Loucy (cell line): ENCODE measurements around the gene RIPK4.
A peak's percentile ranks its signal among the peaks of the same experiment; 100 is the strongest.

Experiments used
- H2AFZ ChIP-seq: fragments of 200-600 bp; sonication (generic); 2 replicates; pipeline ENCODE4 v1.6.0; 2016; ENCODE audit warnings: antibody characterized with exemption, mild to moderate bottlenecking, low read length, moderate library complexity
- H3F3A ChIP-seq: fragments of 200-600 bp; 2 replicates; pipeline ENCODE4 v1.6.0; 2016; ENCODE audit warnings: antibody characterized with exemption, low read depth, mild to moderate bottlenecking
- H3K27me3 ChIP-seq: fragments of 200-600 bp; sonication (generic); 2 replicates; pipeline ENCODE4 v1.6.1; 2014; ENCODE audit warnings: low read length, mild to moderate bottlenecking; ENCODE audit not compliant: insufficient read depth, poor library complexity, severe bottlenecking
- H3K36me3 ChIP-seq: fragments of 200-600 bp; sonication (generic); 2 replicates; pipeline ENCODE4 v1.6.1; 2016; ENCODE audit warnings: low read length; ENCODE audit not compliant: insufficient read depth
- H3K4me1 ChIP-seq: fragments of 200-600 bp; sonication (generic); 2 replicates; pipeline ENCODE4 v1.5.1; 2014; ENCODE audit warnings: low read length, mild to moderate bottlenecking; ENCODE audit not compliant: insufficient read depth, poor library complexity, severe bottlenecking
- H3K4me2 ChIP-seq: fragments of 200-600 bp; sonication (generic); 2 replicates; pipeline ENCODE4 v1.6.0; 2014; ENCODE audit warnings: antibody characterized with exemption, low read length, low read depth, mild to moderate bottlenecking; ENCODE audit not compliant: poor library complexity, severe bottlenecking
- H3K4me3 ChIP-seq: fragments of 200-600 bp; sonication (generic); 2 replicates; pipeline ENCODE4 v1.5.1; 2014; ENCODE audit warnings: low read length, mild to moderate bottlenecking, mixed read lengths; ENCODE audit not compliant: poor library complexity, severe bottlenecking
- H3K79me2 ChIP-seq: fragments of 200-600 bp; sonication (generic); 2 replicates; pipeline ENCODE4 v1.6.1; 2014; ENCODE audit warnings: low read length; ENCODE audit not compliant: insufficient read depth
- H3K9ac ChIP-seq: fragments of 200-600 bp; sonication (generic); 2 replicates; pipeline ENCODE4 v1.6.0; 2014; ENCODE audit warnings: mild to moderate bottlenecking, low read depth, low read length, moderate library complexity; ENCODE audit not compliant: poor library complexity, severe bottlenecking
- H3K9me2 ChIP-seq: fragments of 200-600 bp; sonication (generic); replicated peaks from 2 replicates; pipeline ENCODE4 v1.6.1; 2016; ENCODE audit warnings: low read depth, low read length, mixed read lengths
- H3K9me3 ChIP-seq: fragments of 200-600 bp; sonication (generic); 2 replicates; pipeline ENCODE4 v1.6.1; 2014; ENCODE audit warnings: mild to moderate bottlenecking, antibody characterized with exemption, low read length, low read depth; ENCODE audit not compliant: insufficient read depth
- H4K20me1 ChIP-seq: fragments of 200-600 bp; sonication (generic); 2 replicates; pipeline ENCODE4 v1.6.0; 2014; ENCODE audit warnings: antibody characterized with exemption, low read length, mild to moderate bottlenecking; ENCODE audit not compliant: insufficient read depth, poor library complexity, severe bottlenecking
- EZH2phosphoT487 ChIP-seq: fragments of 200-600 bp; IDR thresholded peaks from 2 replicates; pipeline ENCODE4 v1.6.1; 2018; ENCODE audit warnings: antibody characterized with exemption, mild to moderate bottlenecking, moderate library complexity, borderline replicate concordance
- TF ChIP-seq, protein P1 (sequence below): fragments of 200-600 bp; sonication (generic); conservative IDR thresholded peaks from 2 replicates; pipeline ENCODE4 v1.5.1; 2014; ENCODE audit warnings: mild to moderate bottlenecking, antibody characterized with exemption, low read length

Gene RIPK4

DNA sequence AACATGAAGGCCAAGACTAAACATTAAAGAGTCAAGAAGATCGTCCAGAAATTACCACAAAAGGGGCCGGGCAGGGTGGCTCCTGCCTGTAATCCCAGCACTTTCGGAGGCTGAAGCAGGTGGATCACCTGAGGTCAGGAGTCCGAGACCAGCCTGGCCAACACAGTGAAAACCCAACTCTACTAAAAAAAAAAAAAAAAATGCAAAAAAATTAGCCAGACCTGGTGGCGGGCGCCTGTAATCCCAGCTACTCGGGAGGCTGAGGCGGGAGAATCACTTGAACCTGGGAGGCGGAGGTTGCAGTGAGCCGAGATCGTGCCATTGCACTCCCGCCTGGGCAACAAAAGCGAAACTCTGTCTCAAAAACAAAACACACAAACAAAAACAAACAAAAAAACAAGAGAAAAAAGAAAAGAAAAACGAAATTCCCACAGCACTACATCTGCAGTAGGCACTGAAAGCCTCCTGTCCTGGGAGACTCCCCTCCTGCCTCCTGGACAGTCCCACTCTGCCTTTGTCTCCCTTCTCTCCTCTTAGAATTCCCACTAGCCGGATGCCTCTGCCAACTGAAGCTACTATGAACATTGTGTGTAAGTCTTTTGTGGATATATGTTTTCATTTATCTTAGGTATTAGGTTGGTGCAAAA, 17.7 kb upstream of the RIPK4 start:
- peak overlapping the region; percentile 10 for H3K9ac ChIP-seq

DNA sequence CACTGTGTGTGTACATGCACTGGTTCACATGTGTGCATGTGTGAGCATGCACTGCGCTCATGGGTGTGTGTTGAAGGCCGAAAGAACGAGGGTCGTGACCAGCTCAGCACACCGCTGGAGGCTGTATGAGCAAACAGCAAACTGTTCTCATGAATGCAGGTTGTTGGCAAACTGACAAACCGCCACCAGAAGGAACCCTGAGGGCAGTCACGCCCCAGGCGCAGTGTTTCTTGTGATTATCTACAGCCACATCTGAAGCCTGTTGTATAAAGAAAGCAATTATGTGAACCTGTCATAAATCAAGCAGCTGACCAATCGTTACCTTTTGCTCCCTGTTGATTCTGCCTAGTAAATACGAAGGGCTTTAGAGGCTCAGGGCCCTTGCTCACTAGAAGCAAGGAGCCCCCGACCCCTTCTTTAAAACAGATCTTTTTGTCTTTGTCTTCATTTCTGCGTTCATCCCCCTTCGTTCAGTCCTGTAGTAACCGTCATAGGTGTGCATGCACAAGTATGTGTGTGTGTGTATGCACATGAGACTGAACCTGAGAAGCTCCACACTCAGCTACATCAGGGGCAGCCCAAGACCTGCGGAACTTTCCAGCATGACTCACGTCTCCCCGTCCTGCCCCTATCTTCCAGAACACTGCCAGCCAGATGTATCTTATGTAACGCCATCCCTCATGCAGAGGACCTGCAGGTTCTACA, 16.8 kb upstream of the RIPK4 start:
- Histone ChIP-seq H3K4me2 (peak overlapping the region; percentile 64), H2AFZ (peak overlapping the region; percentile 58; the same call in 1 of the 2 replicates)

More for the DNA sequence above, 17.7 kb upstream of the RIPK4 start:
- Histone ChIP-seq H3K36me3 (no peaks in the 10 kb centered on the region), H3K9me2 (no peaks in the 10 kb centered on the region), H2AFZ (no peak overlapping the region), H3K4me2 (no peak overlapping the region), H3K79me2 (no peaks in the 10 kb centered on the region), H3K27me3 (no peaks in the 10 kb centered on the region), H3K4me1 (peaks cover 34% of the 10 kb centered on the region), H3K9me3 (no peaks in the 10 kb centered on the region), H3K4me3 (no peak overlapping the region), H4K20me1 (no peaks in the 10 kb centered on the region), H3F3A (no peaks in the 10 kb centered on the region)
- TF ChIP-seq, protein P1, sequence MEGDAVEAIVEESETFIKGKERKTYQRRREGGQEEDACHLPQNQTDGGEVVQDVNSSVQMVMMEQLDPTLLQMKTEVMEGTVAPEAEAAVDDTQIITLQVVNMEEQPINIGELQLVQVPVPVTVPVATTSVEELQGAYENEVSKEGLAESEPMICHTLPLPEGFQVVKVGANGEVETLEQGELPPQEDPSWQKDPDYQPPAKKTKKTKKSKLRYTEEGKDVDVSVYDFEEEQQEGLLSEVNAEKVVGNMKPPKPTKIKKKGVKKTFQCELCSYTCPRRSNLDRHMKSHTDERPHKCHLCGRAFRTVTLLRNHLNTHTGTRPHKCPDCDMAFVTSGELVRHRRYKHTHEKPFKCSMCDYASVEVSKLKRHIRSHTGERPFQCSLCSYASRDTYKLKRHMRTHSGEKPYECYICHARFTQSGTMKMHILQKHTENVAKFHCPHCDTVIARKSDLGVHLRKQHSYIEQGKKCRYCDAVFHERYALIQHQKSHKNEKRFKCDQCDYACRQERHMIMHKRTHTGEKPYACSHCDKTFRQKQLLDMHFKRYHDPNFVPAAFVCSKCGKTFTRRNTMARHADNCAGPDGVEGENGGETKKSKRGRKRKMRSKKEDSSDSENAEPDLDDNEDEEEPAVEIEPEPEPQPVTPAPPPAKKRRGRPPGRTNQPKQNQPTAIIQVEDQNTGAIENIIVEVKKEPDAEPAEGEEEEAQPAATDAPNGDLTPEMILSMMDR = no peak
- TF ChIP-seq EZH2phosphoT487 = no peak

DNA sequence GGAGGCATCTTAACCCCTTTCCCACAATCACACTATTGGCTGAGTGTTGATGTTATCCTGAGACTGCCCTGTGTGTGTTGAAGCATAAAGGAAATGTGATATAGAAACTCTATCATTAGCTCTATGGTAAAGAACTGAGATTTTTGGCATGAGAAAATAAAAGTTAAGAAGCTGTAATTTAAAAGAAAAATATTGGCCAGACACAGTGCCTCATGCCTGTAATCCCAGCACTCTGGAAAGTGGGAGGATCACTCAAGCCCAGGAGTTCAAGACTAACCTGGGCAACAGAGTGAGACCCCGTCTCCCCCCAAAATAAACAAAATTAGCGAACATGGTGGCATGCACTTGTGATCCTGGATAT, 14.2 kb upstream of the RIPK4 start:
- H3K9me2 ChIP-seq = no peaks in the 10 kb centered on the region
- peak overlapping the region; percentile 1 for H3K4me2 ChIP-seq
- no peak overlapping the region for H2AFZ ChIP-seq
- no peaks in the 10 kb centered on the region for H3K27me3 ChIP-seq
- no peaks in the 10 kb centered on the region for H3K79me2 ChIP-seq
- H3F3A ChIP-seq = no peaks in the 10 kb centered on the region
- no peaks in the 10 kb centered on the region for H3K9me3 ChIP-seq
- H3K4me1 ChIP-seq = peaks cover 38% of the 10 kb centered on the region
- TF ChIP-seq, protein P1 = no peak
- TF ChIP-seq EZH2phosphoT487 = no peak
- H4K20me1 ChIP-seq = no peaks in the 10 kb centered on the region
- H3K9ac ChIP-seq = no peak overlapping the region
- H3K36me3 ChIP-seq = no peaks in the 10 kb centered on the region
- no peak overlapping the region for H3K4me3 ChIP-seq

More for the DNA sequence above, 16.8 kb upstream of the RIPK4 start:
- no peaks in the 10 kb centered on the region for H3K9me2 ChIP-seq
- H3K9me3 ChIP-seq = no peaks in the 10 kb centered on the region
- TF ChIP-seq EZH2phosphoT487 = no peak
- TF ChIP-seq, protein P1 = no peak
- peak overlapping the region; percentile 32 for H3K4me3 ChIP-seq
- H3K79me2 ChIP-seq = no peaks in the 10 kb centered on the region
- peak overlapping the region; percentile 49 for H3K9ac ChIP-seq
- H4K20me1 ChIP-seq = no peaks in the 10 kb centered on the region
- H3F3A ChIP-seq = no peaks in the 10 kb centered on the region
- no peaks in the 10 kb centered on the region for H3K27me3 ChIP-seq
- peaks cover 38% of the 10 kb centered on the region for H3K4me1 ChIP-seq
- no peaks in the 10 kb centered on the region for H3K36me3 ChIP-seq
